ENCODE measurements around the gene LRRC25. TPM values are rescaled to one million over a fixed set of nuclear protein-coding genes. Genes with fewer than 3 reads are reported as not detected.

LRRC25 gene
- total RNA-seq, 1 experiment from 2014 or later: 0.12 TPM

GRCh38 chr19:18361646-18362045 is 35.8 kb downstream of the LRRC25 start:
- ATAC-seq: no peak
- DNase-seq (ENCODE audit: low read depth, low spot score): no peak
- Histone ChIP-seq H3K79me2 (ENCODE audit: insufficient read depth, low read length) (no peaks in the 10 kb centered on the region), H2AFZ (ENCODE audit: low read depth, low read length, poor library complexity, severe bottlenecking) (no peak overlapping the region), H3K9ac (ENCODE audit: low read length) (no peak overlapping the region), H4K20me1 (ENCODE audit: insufficient read depth) (no peaks in the 10 kb centered on the region), H3K27me3 (ENCODE audit: insufficient read depth, low read length) (no peaks in the 10 kb centered on the region), H3K9me3 (ENCODE audit: control insufficient read depth in 1 of 2, insufficient read depth in 1 of 2, low read depth in 1 of 2, low read length in 2 of 2) (no peaks in the 10 kb centered on the region), H3K4me2 (ENCODE audit: low read length) (no peak overlapping the region), H3K27ac (ENCODE audit: low read depth, low read length) (peak overlapping the region; percentile 16; the same call in 1 of the 2 replicates), H3K9me2 (ENCODE audit: insufficient read depth) (no peaks in the 10 kb centered on the region), H3K4me1 (ENCODE audit: control insufficient read depth in 1 of 2, insufficient read depth in 2 of 2, low read length in 2 of 2) (peaks cover 49 to 54% of the 10 kb centered on the region in 2 experiments), H3K4me3 (replicated peaks in 1 of 2; ENCODE audit: low read depth in 1 of 2, low read length in 2 of 2) (no peak overlapping the region), H3K36me3 (ENCODE audit: control insufficient read depth in 1 of 2, insufficient read depth in 2 of 2, low read length in 2 of 2) (peaks cover 0 to 8% of the 10 kb centered on the region in 2 experiments; a peak in 2 of 4 replicates)
- ChIA-PET CTCF (no interaction called here), POLR2A (interaction anchor here (2.3 to 9.1 kb wide), 3 partner anchors 24 to 81 kb away, joined by 11 to 58 read pairs (median 17); partner anchors contain the start of genes GDF15 and JUND), RAD21 (ENCODE audit: low non-redundant PET in 1 of 2, low total read pairs in 2 of 2, uncharacterized antibody in 2 of 2, unreplicated experiment in 2 of 2) (no interaction called here)
- intact Hi-C loops (cut with micrococcal nuclease): no loop called here
- BruUV-seq (replicated peaks): no TSS peak
- no peak for TF ChIP-seq SIN3A (IDR thresholded peaks at IDR 0.05; ENCODE audit: low read depth)
- no peak for TF ChIP-seq ZFX (IDR thresholded peaks at IDR 0.05)
- no peak for TF ChIP-seq POLR2A (IDR thresholded peaks at IDR 0.05; ENCODE audit: borderline replicate concordance, extremely low read depth, insufficient read depth, insufficient read length)
- TF ChIP-seq ELF1 (IDR thresholded peaks at IDR 0.05; ENCODE audit: borderline replicate concordance, low read depth): no peak
- TF ChIP-seq SP1 (IDR thresholded peaks at IDR 0.05; ENCODE audit: low read depth): no peak
- no peak for TF ChIP-seq REST (IDR thresholded peaks at IDR 0.05; ENCODE audit: low read depth)
- TF ChIP-seq ZBTB33 (IDR thresholded peaks at IDR 0.05; ENCODE audit: extremely low read depth, insufficient replicate concordance, low read length): no peak
- TF ChIP-seq EZH2phosphoT487 (IDR thresholded peaks at IDR 0.05; ENCODE audit: borderline replicate concordance): no peak
- TF ChIP-seq EZH2 (IDR thresholded peaks at IDR 0.05): no peak
- no peak for TF ChIP-seq CEBPB (IDR thresholded peaks at IDR 0.05; ENCODE audit: low read depth)
- TF ChIP-seq CBX3 (IDR thresholded peaks at IDR 0.05; ENCODE audit: low read depth): no peak
- TF ChIP-seq TCF7L2 (IDR thresholded peaks at IDR 0.05; ENCODE audit: borderline replicate concordance, extremely low read depth, insufficient read depth, insufficient read length): no peak
